Measurements from ENCODE around the gene NAALADL2. TPM values are rescaled to one million over a fixed set of nuclear protein-coding genes. Genes with fewer than 3 reads are reported as not detected.

Gene NAALADL2
- total RNA-seq, 4 donors from 2014 or later, result 10.3 to 16.7 (median 10.9) TPM

DNA sequence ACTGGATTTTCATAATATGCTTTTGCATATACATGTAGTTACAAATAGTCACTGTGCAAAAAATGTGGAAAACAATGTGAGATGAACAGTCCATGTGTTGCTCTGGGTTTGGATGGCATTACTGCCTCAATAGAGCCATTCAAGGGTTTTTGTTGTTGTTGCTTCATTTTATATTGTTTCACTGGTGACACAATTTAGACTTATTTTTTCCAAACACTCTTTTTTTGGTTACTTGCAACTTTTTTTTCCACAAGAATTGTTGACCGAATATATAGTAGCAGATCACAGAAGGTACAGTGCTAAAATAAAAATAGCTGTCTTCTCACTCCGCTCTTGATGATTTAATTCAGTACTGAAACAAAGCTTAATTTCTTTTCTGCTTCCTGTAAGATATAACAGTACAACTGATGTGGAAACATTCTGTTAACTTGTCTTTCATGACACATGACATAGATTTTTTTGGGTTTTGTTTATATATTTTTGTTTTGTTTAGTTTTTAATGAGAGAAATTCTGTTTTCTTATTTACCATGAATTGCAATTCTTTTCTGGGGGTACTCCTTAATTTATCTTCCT, 618.6 kb downstream of the NAALADL2 start:
- no peak for DNase-seq (ENCODE audit: low spot score in 2 of 2)
- WGBS, 2 donors, result 52 to 59% methylated on average over 2 of the region's 2 CpGs
- H3K4me1 ChIP-seq, result peaks cover 0 to 5% (median 0%) of the 10 kb centered on the region in 4 donors
- no peaks in the 10 kb centered on the region for H3K9me3 ChIP-seq
- no peaks in the 10 kb centered on the region for H3K27me3 ChIP-seq
- H3K4me3 ChIP-seq, result no peak overlapping the region
- TF ChIP-seq POLR2A (IDR thresholded peaks at IDR 0.05) (no peak), EP300 (IDR thresholded peaks at IDR 0.05) (no peak)
- TF ChIP-seq, protein P1, sequence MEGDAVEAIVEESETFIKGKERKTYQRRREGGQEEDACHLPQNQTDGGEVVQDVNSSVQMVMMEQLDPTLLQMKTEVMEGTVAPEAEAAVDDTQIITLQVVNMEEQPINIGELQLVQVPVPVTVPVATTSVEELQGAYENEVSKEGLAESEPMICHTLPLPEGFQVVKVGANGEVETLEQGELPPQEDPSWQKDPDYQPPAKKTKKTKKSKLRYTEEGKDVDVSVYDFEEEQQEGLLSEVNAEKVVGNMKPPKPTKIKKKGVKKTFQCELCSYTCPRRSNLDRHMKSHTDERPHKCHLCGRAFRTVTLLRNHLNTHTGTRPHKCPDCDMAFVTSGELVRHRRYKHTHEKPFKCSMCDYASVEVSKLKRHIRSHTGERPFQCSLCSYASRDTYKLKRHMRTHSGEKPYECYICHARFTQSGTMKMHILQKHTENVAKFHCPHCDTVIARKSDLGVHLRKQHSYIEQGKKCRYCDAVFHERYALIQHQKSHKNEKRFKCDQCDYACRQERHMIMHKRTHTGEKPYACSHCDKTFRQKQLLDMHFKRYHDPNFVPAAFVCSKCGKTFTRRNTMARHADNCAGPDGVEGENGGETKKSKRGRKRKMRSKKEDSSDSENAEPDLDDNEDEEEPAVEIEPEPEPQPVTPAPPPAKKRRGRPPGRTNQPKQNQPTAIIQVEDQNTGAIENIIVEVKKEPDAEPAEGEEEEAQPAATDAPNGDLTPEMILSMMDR (IDR thresholded peaks at IDR 0.05), result no peak
- no peak overlapping the region for H3K27ac ChIP-seq
- no peaks in the 10 kb centered on the region for H3K36me3 ChIP-seq

- Histone ChIP-seq H3K27me3 (no peaks in the 10 kb centered on the region), H3K27ac (no peak overlapping the region), H3K9me3 (no peaks in the 10 kb centered on the region), H3K4me1 (peaks cover 0 to 5% (median 0%) of the 10 kb centered on the region in 4 donors), H3K36me3 (no peaks in the 10 kb centered on the region), H3K4me3 (no peak overlapping the region)
- TF ChIP-seq, protein P1 (IDR thresholded peaks at IDR 0.05), result no peak
- TF ChIP-seq EP300 (IDR thresholded peaks at IDR 0.05), result no peak
- no peak for TF ChIP-seq POLR2A (IDR thresholded peaks at IDR 0.05)
- WGBS, 2 donors, result 67 to 69% methylated on average over 2 of the region's 2 CpGs
- DNase-seq (ENCODE audit: low spot score in 2 of 2), result no peak
Observed at GRCh38 chr3:175478301-175478700, 619.2 kb downstream of the NAALADL2 start.

GRCh38 chr3:175479175-175479574, 620.0 kb downstream of the NAALADL2 start:
- WGBS, 2 donors, result 85% methylated on average over 2 of the region's 2 CpGs

DNA sequence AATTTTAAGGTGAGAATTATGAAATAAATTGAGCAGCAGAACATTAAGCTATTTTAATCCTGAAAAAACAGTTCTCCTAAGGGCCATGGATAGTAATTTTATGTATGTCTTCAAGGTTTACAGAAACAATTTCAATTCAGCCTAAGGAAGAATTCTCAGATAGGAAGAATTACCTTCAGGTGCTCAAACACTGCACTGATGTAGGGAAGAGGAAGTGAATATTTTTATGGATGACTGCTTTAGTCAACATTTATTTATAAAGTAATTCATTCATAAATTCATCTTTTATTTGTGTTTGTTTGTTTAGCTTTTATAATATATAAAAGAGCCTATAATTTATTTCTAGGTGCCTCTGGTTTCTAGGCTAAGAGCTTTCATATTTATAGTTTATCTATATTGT, 620.7 kb downstream of the NAALADL2 start:
- peaks cover 0 to 5% (median 0%) of the 10 kb centered on the region in 4 donors for H3K4me1 ChIP-seq
- H3K4me3 ChIP-seq, result no peak overlapping the region
- no peak for DNase-seq (ENCODE audit: low spot score in 2 of 2)
- H3K27me3 ChIP-seq, result no peaks in the 10 kb centered on the region
- TF ChIP-seq EP300 (IDR thresholded peaks at IDR 0.05), result no peak
- TF ChIP-seq, protein P1 (IDR thresholded peaks at IDR 0.05), result no peak
- TF ChIP-seq POLR2A (IDR thresholded peaks at IDR 0.05), result no peak
- no peaks in the 10 kb centered on the region for H3K36me3 ChIP-seq
- no peak overlapping the region for H3K27ac ChIP-seq
- H3K9me3 ChIP-seq, result no peaks in the 10 kb centered on the region

More at GRCh38 chr3:175479175-175479574, 620.0 kb downstream of the NAALADL2 start:
- TF ChIP-seq POLR2A (IDR thresholded peaks at IDR 0.05) (no peak), EP300 (IDR thresholded peaks at IDR 0.05) (no peak)
- TF ChIP-seq, protein P1 (IDR thresholded peaks at IDR 0.05), result no peak
- DNase-seq (ENCODE audit: low spot score in 2 of 2), result no peak
- Histone ChIP-seq H3K36me3 (no peaks in the 10 kb centered on the region), H3K4me3 (no peak overlapping the region), H3K27ac (no peak overlapping the region), H3K27me3 (no peaks in the 10 kb centered on the region), H3K9me3 (no peaks in the 10 kb centered on the region), H3K4me1 (peaks cover 0 to 5% (median 0%) of the 10 kb centered on the region in 4 donors)

- Histone ChIP-seq H3K4me3 (no peak overlapping the region), H3K9me3 (no peaks in the 10 kb centered on the region), H3K4me1 (no peaks in the 10 kb centered on the region), H3K27me3 (no peaks in the 10 kb centered on the region), H3K36me3 (no peaks in the 10 kb centered on the region), H3K27ac (no peak overlapping the region)
- TF ChIP-seq POLR2A (IDR thresholded peaks at IDR 0.05), result no peak
- DNase-seq (ENCODE audit: low spot score in 2 of 2), result no peak
- 93 to 94% methylated on average over 2 of the region's 2 CpGs for WGBS, 2 donors
Observed at GRCh38 chr3:175484666-175485065, 625.5 kb downstream of the NAALADL2 start.
